HS-5 (cell line): ENCODE data around the gene OGDH.
"Not testable (repeated sequence)": the region's sequence is repeated elsewhere in the genome, so short reads cannot be mapped to it uniquely, and the experiment has no call there.

Source experiments
- DNase-seq: peaks from one replicate; pipeline ENCODE4 v3.0.0-alpha.2; 2012; ENCODE audit warnings: low read depth

The OGDH gene

DNA sequence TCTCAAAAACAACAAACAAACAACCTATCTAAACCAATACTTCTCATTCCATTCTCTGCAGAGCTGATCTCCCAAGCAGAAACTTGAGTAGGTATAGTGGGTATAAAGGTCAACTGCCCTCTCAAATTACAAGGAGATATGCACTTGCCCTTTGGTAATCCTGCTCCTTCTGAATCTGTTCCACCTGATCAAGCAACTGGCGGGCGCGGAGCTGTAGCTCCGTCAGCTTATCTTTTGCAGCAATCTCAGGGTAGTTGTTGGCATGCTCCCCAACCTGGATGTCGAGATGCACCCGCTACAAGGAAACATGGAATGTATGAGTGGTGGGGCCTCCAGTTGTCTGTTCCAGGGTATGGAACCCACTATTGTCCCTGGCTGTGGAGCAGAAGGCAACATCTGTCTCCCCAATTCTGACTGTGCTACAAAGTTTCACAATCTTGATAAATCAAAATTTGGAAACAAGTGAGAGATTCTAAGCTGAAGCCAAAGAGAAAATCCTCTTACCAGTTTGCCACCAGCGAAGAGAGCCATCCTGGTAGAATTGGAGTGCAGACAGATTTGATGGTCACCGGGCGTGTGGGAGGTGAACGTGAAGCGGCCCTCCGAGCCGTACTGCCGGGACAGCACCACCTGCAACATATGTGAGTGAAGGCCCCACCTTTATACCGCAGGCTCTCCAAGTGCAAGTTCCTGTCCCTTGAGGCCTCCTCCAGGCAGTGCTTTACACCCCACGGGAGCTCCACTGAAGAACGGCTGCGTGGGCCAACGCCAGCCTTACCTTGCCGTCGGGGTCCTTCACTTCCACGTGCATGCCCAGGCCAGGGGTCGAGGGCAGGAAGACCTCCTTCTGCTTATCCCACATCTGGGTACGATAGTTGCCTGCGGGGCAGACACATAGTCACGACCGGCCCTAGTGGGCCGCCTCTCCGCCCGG, 25.2 kb upstream of the OGDH start:
- no peak for DNase-seq

DNA sequence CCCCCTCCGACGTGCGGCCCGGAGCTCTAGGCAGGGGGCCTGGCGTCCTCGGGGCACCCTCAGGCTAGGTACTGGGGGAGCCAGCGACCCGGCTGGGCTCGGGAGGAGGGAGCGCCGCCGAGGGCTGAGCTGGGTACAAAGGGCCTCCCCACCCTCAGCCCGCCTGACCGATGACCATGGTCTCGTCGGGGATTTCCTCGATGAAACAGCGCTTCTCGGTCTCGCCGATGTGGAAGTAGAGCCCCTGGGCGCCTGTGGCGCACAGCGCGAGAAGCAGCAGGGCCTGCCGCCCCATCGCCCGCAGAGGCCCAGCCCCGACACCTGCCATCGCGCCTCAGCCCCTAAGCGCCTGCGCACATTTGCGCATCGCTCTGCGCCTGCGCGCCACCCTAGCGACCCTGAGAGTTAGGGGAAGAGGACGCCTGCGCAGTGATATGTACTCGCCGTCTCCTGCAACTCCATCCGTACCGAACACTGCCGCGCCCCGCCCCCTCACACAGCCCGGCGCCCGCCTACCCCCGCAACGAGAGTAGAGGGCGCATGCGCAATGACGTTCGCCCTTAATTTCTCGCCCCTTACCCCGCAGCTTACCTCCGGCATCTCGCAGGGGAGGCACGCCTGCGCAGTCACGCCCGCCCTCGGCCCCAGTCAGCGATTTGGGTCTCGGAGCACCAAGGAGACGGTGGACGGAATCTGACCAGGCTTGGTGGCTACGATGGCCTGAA, 24.4 kb upstream of the OGDH start, which contains the start of gene TMED4:
TSS of gene TMED4 (minus strand) at position 353 of the 725 bp plus-strand sequence. CDS start at position 328, 25 bp downstream.
- DNase-seq: peak; percentile 98

GRCh38 chr7:44583146-44583865, 23.1 kb upstream of the OGDH start:
- no peak for DNase-seq

GRCh38 chr7:44587843-44588711, 18.4 kb upstream of the OGDH start:
- DNase-seq: peak; percentile 65

- DNase-seq: no peak
Observed at GRCh38 chr7:44590910-44591309, 15.5 kb upstream of the OGDH start.

GRCh38 chr7:44595934-44596635, 10.3 kb upstream of the OGDH start:
- DNase-seq: no peak

- DNase-seq: not testable (repeated sequence)
Observed at GRCh38 chr7:44597181-44597580, 9.2 kb upstream of the OGDH start.

GRCh38 chr7:44599222-44599621, 7.2 kb upstream of the OGDH start:
- DNase-seq: no peak

DNA sequence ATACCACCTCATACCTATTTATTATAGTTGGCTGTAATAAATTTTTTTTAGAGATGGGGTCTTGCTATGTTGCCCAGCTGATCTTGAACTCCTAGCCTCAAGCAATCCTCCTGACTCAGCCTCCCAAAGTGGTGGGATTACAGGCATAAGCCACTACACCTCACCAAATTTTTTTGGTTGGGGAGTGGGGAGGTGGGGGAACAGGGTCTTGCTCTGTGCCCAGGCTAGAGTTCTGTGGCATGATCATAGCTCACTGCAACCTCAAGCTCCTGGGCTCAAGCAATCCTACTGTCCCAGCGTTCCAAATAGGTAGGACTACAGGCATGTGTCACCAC, 3.9 kb upstream of the OGDH start:
- DNase-seq: no peak

- DNase-seq: no peak
Observed at GRCh38 chr7:44603193-44603592, 3.2 kb upstream of the OGDH start.

- DNase-seq: no peak
Observed at GRCh38 chr7:44604941-44605340, 1.5 kb upstream of the OGDH start.

GRCh38 chr7:44607141-44608068, 978 bp downstream of the OGDH start:
- no peak for DNase-seq

- peak; percentile 47 for DNase-seq
Observed at GRCh38 chr7:44608916-44609648, 2.7 kb downstream of the OGDH start.

GRCh38 chr7:44609829-44610228, 3.4 kb downstream of the OGDH start:
- DNase-seq: no peak

DNA sequence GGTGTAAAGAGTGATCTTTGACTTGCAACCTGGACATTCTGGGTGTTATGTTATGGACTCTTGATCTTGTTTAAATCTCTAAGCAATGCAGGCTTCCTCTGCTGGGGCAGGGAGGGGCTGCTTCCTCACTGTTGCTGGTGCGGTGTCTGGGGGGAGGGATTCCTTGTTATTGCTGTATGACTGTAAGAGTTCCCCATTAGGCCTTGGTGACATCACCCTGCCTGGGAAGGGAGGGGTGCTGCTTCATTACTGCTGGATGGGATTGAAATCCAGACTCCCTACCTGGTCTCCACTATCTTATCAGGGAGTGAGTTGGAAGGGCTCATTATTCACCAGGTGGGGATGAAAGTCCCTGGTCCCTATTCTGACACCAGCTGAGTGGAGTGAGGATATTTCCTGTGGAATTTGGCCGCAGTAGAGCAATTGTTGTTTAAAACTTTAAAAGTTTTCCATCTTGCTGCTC, 8.8 kb downstream of the OGDH start:
- no peak for DNase-seq

DNA sequence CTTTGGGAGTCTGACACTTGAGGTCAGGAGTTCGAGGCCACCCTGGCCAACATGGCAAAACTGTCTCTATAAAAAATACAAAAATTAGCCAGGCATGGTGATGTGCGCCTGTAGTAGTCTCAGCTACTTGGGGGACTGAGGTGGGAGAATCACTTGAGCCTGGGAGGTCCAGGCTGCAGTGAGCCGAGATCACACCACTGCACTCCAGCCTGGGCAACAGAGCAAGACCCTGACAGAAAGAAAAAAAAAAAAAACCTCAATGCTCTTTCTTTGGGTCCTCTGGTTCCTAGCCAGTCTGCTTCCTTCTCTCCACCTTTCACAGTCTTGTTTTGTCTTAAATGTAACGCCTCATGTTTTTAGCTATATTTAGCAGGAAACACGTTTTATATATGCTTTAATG, 9.4 kb downstream of the OGDH start:
- DNase-seq: no peak

GRCh38 chr7:44616545-44616944, 10.1 kb downstream of the OGDH start:
- DNase-seq: no peak

- DNase-seq: peak; percentile 64
Observed at GRCh38 chr7:44617225-44617890, 10.9 kb downstream of the OGDH start.
